22Rv1 (cell line): ENCODE measurements around the gene PAK6.

Experiments used
- H3K27ac ChIP-seq: fragments of 450-650 bp; 2 replicates; pipeline ENCODE4 v1.5.1; 2017
- ZFX ChIP-seq: fragments of 450-650 bp; IDR thresholded peaks from 2 replicates; pipeline ENCODE4 v1.6.1; 2017; ENCODE audit warnings: antibody characterized with exemption, borderline replicate concordance
- TF ChIP-seq, protein P1 (sequence below): fragments of 450-650 bp; IDR thresholded peaks from 2 replicates; pipeline ENCODE4 v1.5.1; 2017; ENCODE audit warnings: mild to moderate bottlenecking

The PAK6 gene

GRCh38 chr15:40257656-40258450 is 19.0 kb downstream of the PAK6 start:
- H3K27ac ChIP-seq: no peak overlapping the region
- TF ChIP-seq, protein P1, sequence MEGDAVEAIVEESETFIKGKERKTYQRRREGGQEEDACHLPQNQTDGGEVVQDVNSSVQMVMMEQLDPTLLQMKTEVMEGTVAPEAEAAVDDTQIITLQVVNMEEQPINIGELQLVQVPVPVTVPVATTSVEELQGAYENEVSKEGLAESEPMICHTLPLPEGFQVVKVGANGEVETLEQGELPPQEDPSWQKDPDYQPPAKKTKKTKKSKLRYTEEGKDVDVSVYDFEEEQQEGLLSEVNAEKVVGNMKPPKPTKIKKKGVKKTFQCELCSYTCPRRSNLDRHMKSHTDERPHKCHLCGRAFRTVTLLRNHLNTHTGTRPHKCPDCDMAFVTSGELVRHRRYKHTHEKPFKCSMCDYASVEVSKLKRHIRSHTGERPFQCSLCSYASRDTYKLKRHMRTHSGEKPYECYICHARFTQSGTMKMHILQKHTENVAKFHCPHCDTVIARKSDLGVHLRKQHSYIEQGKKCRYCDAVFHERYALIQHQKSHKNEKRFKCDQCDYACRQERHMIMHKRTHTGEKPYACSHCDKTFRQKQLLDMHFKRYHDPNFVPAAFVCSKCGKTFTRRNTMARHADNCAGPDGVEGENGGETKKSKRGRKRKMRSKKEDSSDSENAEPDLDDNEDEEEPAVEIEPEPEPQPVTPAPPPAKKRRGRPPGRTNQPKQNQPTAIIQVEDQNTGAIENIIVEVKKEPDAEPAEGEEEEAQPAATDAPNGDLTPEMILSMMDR: no peak
- no peak for TF ChIP-seq ZFX

- no peak overlapping the region for H3K27ac ChIP-seq
- TF ChIP-seq, protein P1: no peak
- no peak for TF ChIP-seq ZFX
Observed at GRCh38 chr15:40258544-40258943, 19.7 kb downstream of the PAK6 start.

- no peak overlapping the region for H3K27ac ChIP-seq
- TF ChIP-seq, protein P1: no peak
- no peak for TF ChIP-seq ZFX
Observed at GRCh38 chr15:40259021-40259420, 20.2 kb downstream of the PAK6 start.

DNA sequence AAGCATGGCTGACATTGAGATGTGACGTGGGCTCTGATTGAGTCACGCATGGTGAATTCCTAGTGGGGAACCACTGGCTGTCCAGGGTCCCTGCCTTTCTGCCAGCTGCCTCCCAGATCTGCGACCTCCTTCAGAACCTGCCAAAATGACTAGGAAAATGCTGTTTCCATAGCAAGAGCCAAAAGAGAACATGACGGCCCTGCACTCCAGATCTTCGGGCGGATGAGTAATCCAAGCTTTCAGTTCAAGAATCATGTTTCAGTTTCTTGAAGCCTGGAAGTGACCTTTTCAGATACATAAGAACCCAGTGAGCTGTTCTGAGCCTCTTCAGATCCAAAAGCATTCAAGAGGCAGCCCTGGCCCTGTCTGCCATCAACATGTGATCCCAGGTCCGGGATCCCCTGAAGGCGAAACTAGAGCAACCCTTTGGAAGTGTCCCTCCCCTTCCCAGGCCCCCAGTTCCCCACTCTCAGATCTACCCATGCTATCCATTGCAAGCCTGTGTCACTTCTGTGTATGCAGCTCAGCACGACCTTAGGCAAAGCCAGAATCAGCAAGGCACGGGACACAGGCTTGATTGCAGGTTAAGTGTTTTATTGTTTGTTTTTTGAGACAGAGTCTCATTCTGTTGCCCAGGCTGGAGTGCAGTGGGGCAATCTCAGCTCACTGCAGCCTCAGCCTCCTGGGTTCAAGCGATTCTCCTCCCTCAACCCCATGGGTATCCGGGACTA is 24.3 kb downstream of the PAK6 start:
- H3K27ac ChIP-seq: no peak overlapping the region
- TF ChIP-seq, protein P1: no peak
- no peak for TF ChIP-seq ZFX

DNA sequence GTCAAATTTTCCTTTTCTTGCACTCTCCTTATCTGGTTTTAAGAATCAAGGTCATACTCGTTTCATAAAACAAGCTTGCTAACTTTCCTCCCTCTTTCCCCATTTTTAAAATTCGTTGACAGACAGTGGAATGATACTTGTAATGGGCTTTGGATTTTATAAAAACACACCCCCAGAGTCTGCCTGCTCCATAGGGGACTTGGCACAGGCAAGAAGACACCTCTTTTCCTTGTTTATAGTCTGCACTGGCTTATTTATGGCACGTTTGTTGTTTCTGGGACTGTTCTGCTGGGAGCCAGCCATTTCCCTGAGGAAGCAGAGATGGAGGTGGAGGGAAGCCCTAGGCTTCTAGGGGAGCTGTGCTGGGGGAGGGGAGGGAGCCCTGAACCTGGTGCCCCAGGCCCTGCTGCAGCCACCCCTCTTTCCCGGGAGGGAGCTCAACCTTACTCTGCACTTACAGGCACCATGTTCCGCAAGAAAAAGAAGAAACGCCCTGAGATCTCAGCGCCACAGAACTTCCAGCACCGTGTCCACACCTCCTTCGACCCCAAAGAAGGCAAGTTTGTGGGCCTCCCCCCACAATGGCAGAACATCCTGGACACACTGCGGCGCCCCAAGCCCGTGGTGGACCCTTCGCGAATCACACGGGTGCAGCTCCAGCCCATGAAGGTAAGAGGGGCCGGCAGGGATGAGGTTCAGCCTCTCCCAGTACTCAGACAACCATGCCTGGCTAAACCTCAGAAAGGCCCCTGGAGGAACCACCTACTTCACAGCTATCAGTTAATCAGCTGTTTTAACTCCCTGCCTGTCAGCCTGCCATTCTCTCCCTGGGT is 25.7 kb downstream of the PAK6 start:
- TF ChIP-seq, protein P1: no peak
- TF ChIP-seq ZFX: no peak
- no peak overlapping the region for H3K27ac ChIP-seq

GRCh38 chr15:40265355-40265754 is 26.5 kb downstream of the PAK6 start:
- no peak overlapping the region for H3K27ac ChIP-seq
- TF ChIP-seq ZFX: no peak
- TF ChIP-seq, protein P1: no peak
